Caco-2 (cell line): ENCODE data around the gene CHRNA5. TPM values are rescaled to one million over a fixed set of nuclear protein-coding genes. Genes with fewer than 3 reads are reported as not detected.

Source experiments
- BruUV-seq: library from RNA; stranded (reverse); fragments of 400-500 nt; replicated peaks from 2 replicates; lab custom pipeline; 2021; lab: Mats Ljungman, UMichigan
- CTCF ChIA-PET: fragments of 300-600 bp; sonication (Branson Sonifier 250); formaldehyde crosslinking; loops from one replicate; lab custom pipeline; 2022; ENCODE audit warnings: antibody characterized with exemption; lab: Charles Lee
- POLR2A ChIA-PET: fragments of 300-600 bp; sonication (Branson Sonifier 250); formaldehyde crosslinking; loops from one replicate; lab custom pipeline; 2022; ENCODE audit warnings: antibody characterized with exemption; lab: Charles Lee
- DNase-seq, 2 experiments: peaks; one replicate each; pipeline versions ENCODE4 v3.0.0 to v3.0.0-alpha.2; 2020 to 2022
- H3K27me3 ChIP-seq: replicated peaks from 2 replicates; pipeline ENCODE4 v1.6.0; 2011; ENCODE audit warnings: low read length; ENCODE audit not compliant: control insufficient read depth, insufficient read depth
- H3K36me3 ChIP-seq: 2 replicates; pipeline ENCODE4 v1.5.1; 2011; ENCODE audit warnings: low read length; ENCODE audit not compliant: control insufficient read depth, insufficient read depth
- H3K4me1 ChIP-seq: fragments of 250-450 bp; sonication (Bioruptor Pico); 2 replicates; pipeline ENCODE4 v1.5.1; 2020; ENCODE audit warnings: mild to moderate bottlenecking
- H3K4me3 ChIP-seq: 2 replicates; pipeline ENCODE4 v1.5.1; 2011; ENCODE audit warnings: low read depth, mild to moderate bottlenecking, control low read depth, low read length
- H3K9me3 ChIP-seq: fragments of 250-450 bp; sonication (Bioruptor Pico); 2 replicates; pipeline ENCODE4 v1.5.1; 2020; ENCODE audit warnings: mild to moderate bottlenecking, moderate library complexity
- H3K27ac Mint-ChIP-seq: one replicate; pipeline ENCODE4 v1.8.0; 2022; ENCODE audit warnings: mixed read lengths; ENCODE audit not compliant: unreplicated experiment
- H3K27me3 Mint-ChIP-seq: one replicate; pipeline ENCODE4 v1.8.0; 2022; ENCODE audit warnings: mixed read lengths; ENCODE audit not compliant: insufficient read depth, unreplicated experiment
- H3K36me3 Mint-ChIP-seq: one replicate; pipeline ENCODE4 v1.8.0; 2022; ENCODE audit warnings: mild to moderate bottlenecking, mixed read lengths; ENCODE audit not compliant: insufficient read depth, unreplicated experiment
- H3K4me1 Mint-ChIP-seq: one replicate; pipeline ENCODE4 v1.8.0; 2022; ENCODE audit warnings: low read depth, mixed read lengths; ENCODE audit not compliant: unreplicated experiment
- H3K4me3 Mint-ChIP-seq: one replicate; pipeline ENCODE4 v1.8.0; 2022; ENCODE audit warnings: mild to moderate bottlenecking, moderate library complexity, mixed read lengths; ENCODE audit not compliant: unreplicated experiment
- H3K9me3 Mint-ChIP-seq: one replicate; pipeline ENCODE4 v1.8.0; 2022; ENCODE audit warnings: mixed read lengths; ENCODE audit not compliant: unreplicated experiment
- intact Hi-C: fragments of 100-400 bp; cut with micrococcal nuclease; formaldehyde crosslinking; loops from one replicate; pipeline ENCODE4 v1.10.0; 2022; ENCODE audit not compliant: unreplicated experiment
- total RNA-seq: library from RNA; stranded (reverse); gene quantifications from 2 replicates; pipeline ENCODE4 v1.2.3, GENCODE V29; 2022
- TF ChIP-seq, protein P1 (sequence below), 2 experiments: fragments of 200-600 bp in 1 of 2; IDR thresholded peaks; 1 replicate in 1 of 2; 2 replicates in 1 of 2; pipeline versions ENCODE4 v1.5.1 to v1.8.0; 2011 to 2022; ENCODE audit warnings: antibody characterized with exemption in 1 of 2, control low read depth in 1 of 2, inconsistent platforms in 1 of 2, low read depth in 1 of 2, low read length in 1 of 2, mild to moderate bottlenecking in 1 of 2, moderate library complexity in 1 of 2; ENCODE audit not compliant: insufficient read depth in 1 of 2, severe bottlenecking in 1 of 2, unreplicated experiment in 1 of 2

CHRNA5 gene
- total RNA-seq, 1 experiment from 2014 or later: 12.9 TPM

DNA sequence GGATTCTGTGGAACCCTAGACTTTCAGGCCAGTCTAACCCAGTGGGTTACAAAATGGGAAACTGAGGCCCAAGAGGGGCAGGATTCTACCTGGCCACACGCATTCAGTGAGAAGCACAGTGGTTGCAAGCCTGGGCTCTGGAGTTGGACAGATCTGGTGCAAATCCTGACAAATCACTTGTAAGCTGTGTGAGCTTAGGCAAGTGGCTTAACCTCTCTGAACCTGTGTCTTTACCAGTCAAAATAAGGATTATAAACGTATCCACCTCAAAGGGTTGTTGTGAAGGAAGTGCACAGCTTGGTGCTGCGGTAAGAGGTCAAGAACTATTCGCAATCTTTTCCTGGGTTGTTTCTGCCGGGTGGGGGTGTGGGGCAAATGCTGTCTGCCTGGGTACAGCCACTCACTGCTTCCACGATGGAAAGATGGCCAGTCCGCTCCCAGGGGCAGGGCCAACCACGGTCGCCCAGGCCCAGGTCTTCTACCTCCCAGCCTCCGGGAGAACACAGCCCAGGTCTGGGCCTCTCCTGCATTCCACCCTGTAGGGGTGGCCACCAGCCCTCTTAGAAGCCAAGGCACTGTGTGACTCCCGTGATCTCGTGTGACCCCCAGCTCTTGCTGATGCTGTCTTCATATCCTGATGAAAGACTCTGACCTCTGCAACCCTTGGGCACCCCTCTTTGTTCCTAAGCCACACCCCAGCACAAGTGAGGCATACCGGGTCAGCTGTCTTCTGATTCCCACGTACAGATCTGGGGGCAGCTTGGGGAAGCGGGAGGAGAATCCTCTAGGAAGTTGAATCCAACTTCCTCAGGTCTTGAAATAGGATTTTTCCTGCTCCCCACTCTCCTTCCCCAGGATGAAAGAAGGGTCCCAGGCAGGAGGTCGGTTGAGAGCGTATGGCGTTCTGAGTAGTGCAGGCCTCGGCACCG lies 54.0 kb downstream of the CHRNA5 start:
- H3K4me1 ChIP-seq: no peaks in the 10 kb centered on the region
- H3K4me3 ChIP-seq: no peak overlapping the region
- Mint-ChIP-seq H3K27ac (no peak overlapping the region), H3K4me1 (no peaks in the 10 kb centered on the region), H3K4me3 (no peak overlapping the region), H3K9me3 (no peaks in the 10 kb centered on the region), H3K27me3 (peaks cover 7% of the 10 kb centered on the region), H3K36me3 (no peaks in the 10 kb centered on the region)
- ChIA-PET CTCF (no interaction called here), POLR2A (no interaction called here)
- DNase-seq: no peak
- no peaks in the 10 kb centered on the region for H3K36me3 ChIP-seq
- BruUV-seq: no TSS peak
- no peaks in the 10 kb centered on the region for H3K9me3 ChIP-seq
- no peaks in the 10 kb centered on the region for H3K27me3 ChIP-seq
- intact Hi-C loops: no loop called here
- TF ChIP-seq, protein P1, sequence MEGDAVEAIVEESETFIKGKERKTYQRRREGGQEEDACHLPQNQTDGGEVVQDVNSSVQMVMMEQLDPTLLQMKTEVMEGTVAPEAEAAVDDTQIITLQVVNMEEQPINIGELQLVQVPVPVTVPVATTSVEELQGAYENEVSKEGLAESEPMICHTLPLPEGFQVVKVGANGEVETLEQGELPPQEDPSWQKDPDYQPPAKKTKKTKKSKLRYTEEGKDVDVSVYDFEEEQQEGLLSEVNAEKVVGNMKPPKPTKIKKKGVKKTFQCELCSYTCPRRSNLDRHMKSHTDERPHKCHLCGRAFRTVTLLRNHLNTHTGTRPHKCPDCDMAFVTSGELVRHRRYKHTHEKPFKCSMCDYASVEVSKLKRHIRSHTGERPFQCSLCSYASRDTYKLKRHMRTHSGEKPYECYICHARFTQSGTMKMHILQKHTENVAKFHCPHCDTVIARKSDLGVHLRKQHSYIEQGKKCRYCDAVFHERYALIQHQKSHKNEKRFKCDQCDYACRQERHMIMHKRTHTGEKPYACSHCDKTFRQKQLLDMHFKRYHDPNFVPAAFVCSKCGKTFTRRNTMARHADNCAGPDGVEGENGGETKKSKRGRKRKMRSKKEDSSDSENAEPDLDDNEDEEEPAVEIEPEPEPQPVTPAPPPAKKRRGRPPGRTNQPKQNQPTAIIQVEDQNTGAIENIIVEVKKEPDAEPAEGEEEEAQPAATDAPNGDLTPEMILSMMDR (IDR thresholded peaks at IDR 0.05; ENCODE audit: insufficient read depth in 1 of 2, low read depth in 1 of 2, low read length in 1 of 2, severe bottlenecking in 1 of 2, unreplicated experiment in 1 of 2): no peak

DNA sequence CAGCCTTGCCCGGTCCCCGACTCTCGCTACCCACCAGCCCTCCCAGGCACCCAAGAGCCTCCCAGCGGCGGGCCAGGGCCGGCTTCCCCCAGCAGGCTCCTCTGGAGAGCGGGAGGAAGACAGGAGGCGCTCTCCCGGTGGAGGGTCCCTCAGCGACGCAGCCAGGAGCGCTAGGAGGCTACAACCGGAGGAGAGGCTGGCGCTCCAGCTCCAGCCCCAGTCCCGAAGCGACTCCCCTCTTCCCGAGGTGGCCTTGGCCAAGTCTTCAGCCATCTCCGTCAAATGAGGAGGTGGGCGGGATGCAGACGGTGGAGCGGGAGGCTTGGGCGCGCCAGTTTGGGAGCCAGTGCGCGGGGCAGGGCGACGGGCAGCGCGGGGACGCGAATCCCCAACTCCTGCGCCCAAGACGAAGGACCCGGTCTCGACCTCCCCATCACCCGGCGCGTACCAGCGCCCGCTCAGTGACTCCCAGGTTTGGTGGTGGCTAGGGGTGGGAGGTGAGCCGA lies 54.8 kb downstream of the CHRNA5 start:
- Mint-ChIP-seq H3K36me3 (no peaks in the 10 kb centered on the region), H3K9me3 (no peaks in the 10 kb centered on the region), H3K4me3 (no peak overlapping the region), H3K27ac (no peak overlapping the region), H3K4me1 (no peaks in the 10 kb centered on the region), H3K27me3 (peaks cover 7% of the 10 kb centered on the region)
- CTCF ChIA-PET: no interaction called here
- intact Hi-C loops: no loop called here
- POLR2A ChIA-PET: no interaction called here
- H3K4me1 ChIP-seq: no peaks in the 10 kb centered on the region
- no peak for DNase-seq
- H3K4me3 ChIP-seq: no peak overlapping the region
- BruUV-seq: no TSS peak
- TF ChIP-seq, protein P1 (IDR thresholded peaks at IDR 0.05; ENCODE audit: insufficient read depth in 1 of 2, low read depth in 1 of 2, low read length in 1 of 2, severe bottlenecking in 1 of 2, unreplicated experiment in 1 of 2): no peak
- H3K27me3 ChIP-seq: no peaks in the 10 kb centered on the region
- H3K36me3 ChIP-seq: no peaks in the 10 kb centered on the region
- no peaks in the 10 kb centered on the region for H3K9me3 ChIP-seq

DNA sequence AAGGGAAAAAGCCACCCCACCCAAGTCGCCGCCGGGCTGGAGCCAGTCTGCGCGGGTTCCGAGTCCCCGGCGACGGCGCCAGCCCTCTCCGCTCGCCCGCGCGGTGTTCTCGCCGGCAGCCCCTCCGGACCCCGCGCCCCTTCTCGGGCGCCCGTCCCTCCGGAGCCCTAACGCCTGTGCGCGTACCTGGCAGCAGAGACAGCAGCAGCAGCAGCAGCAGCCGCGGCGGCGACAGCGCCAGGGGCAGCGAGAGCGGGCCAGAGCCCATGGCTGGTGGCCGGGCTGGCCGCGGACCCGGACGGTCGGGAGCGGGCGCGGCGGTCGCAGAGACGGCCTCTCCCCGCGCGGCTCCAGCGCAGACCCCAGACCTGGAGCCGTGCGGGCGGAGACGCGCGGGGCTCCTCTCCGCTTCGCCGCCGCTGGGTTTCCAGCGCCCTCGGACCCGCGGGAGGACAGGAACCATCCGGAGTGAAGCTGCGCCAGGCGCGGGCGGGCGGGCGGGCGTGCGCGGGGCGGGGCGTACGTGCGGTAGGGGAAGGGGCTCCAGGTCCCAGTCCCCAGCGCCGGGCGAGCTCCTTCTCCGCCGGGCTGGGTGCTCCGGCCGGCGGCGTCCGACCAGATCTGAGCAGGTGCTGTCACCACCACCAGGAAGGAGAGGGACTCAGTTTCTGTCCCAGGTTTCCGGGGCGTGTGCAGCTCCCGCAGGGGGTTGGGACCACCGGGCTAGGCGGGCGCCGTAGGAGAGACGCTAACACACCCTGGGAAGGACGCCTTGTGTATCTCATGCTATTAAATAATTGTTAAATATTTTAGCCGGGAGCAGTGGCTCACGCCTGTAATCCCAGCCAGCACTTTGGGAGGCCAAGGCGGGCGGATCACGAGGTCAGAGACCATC lies 55.5 kb downstream of the CHRNA5 start, which contains the start of gene CHRNA3:
Gene CHRNA3 (minus strand): TSS at position 470 of the 895 bp plus-strand sequence. CDS start 202 bp downstream, at position 268.
- Mint-ChIP-seq H3K27ac (no peak within 1 kb of the TSS), H3K4me1 (no peaks in the 10 kb centered on the region), H3K27me3 (peaks cover 7% of the 10 kb centered on the region), H3K36me3 (no peaks in the 10 kb centered on the region), H3K9me3 (no peaks in the 10 kb centered on the region), H3K4me3 (no peak within 1 kb of the TSS)
- ChIA-PET CTCF (no interaction called here), POLR2A (no interaction called here)
- no peak for DNase-seq
- Histone ChIP-seq H3K27me3 (no peaks in the 10 kb centered on the region), H3K4me3 (no peak within 1 kb of the TSS), H3K36me3 (no peaks in the 10 kb centered on the region), H3K4me1 (no peaks in the 10 kb centered on the region), H3K9me3 (no peaks in the 10 kb centered on the region)
- intact Hi-C loops: no loop called here
- TF ChIP-seq, protein P1 (IDR thresholded peaks at IDR 0.05; ENCODE audit: insufficient read depth in 1 of 2, low read depth in 1 of 2, low read length in 1 of 2, severe bottlenecking in 1 of 2, unreplicated experiment in 1 of 2): no peak
- BruUV-seq: no TSS peak
